Dermis blood vessel endothelial cell (primary cell): ENCODE results near the gene CREB1. TPM values are rescaled to one million over a fixed set of nuclear protein-coding genes. Genes with fewer than 3 reads are reported as not detected.

Experiments
- DNase-seq: peaks from one replicate; pipeline ENCODE4 v3.0.0; 2010
- total RNA-seq: library from RNA; depleted of rRNA; stranded (reverse); fragments of >200 nt; gene quantifications from 2 replicates; pipeline ENCODE4 v1.2.3, GENCODE V29; 2014

CREB1 gene
- total RNA-seq, 1 donor from 2014 or later: 56.2 TPM

DNA sequence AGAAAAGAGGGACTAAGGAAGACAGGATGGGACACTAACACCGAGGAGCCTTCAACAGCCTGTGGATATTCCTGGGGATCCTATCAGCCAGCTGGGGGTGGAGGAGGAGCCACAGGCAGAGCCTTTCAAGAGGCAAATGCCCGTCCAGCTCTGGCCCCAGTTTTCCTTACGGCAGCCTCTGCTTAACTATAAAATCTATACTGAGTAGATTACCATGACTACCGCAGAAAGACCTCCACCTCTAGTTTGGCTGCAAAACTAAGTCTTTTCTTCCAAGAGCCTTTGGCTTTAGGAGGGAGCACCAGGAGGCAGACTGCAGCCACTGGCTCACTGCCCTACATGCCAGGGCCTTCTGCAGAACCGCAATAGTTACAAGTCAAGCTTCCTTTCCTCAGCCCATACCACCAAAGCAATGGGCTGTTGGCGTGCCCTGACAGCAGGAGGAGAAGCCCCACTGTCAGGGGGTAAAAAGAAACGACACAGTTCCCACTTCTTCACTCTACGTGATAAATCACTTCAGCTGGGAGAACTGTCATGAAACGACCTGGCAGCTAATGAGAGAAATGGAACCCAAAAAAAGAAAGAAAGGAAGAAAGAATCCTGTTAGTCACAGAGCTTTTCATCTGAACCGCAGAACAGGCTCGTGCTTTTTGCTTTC lies 25.1 kb upstream of the CREB1 start:
- DNase-seq: no peak

GRCh38 chr2:207505171-207505570 lies 24.6 kb upstream of the CREB1 start:
- DNase-seq: peak; percentile 21

DNA sequence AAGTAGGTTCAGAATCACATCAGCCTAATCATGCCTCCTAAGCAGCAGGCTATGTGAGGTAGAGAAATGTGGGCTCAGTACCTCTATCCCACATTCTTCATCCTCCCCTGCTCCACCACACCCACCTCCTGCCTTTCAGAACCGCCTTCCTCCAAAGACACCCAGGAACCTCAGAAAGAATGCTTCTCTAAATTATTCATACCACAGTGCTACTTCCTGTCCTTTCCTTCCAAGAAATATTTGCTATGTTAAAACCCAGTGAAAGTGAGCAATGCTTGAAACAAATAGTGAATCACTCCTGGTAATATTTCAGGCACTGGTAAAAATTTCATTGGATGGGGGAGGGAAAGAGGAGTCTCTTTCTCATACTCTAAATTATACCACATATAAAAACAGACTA lies 24.0 kb upstream of the CREB1 start:
- peak; percentile 31 for DNase-seq

- no peak for DNase-seq
Observed at GRCh38 chr2:207506426-207506825, 23.3 kb upstream of the CREB1 start.

DNA sequence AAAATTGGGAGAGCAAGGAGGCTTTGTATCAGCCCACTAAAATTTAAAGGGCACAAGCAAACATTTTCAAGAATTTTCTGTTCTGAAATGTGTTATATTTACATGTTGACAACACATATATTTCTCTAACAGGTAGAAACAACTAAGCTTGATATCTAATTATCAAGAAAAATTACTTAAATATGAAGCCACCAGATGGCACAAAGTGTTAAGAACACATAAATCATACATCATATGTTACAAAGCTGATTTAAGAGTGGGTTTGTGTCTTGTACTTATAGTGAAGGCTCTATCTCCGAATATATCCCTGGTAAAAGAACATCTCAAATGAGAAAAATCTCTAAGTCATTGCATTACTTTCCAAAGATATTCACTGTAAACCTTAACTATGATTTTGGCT lies 19.6 kb upstream of the CREB1 start:
- no peak for DNase-seq

DNA sequence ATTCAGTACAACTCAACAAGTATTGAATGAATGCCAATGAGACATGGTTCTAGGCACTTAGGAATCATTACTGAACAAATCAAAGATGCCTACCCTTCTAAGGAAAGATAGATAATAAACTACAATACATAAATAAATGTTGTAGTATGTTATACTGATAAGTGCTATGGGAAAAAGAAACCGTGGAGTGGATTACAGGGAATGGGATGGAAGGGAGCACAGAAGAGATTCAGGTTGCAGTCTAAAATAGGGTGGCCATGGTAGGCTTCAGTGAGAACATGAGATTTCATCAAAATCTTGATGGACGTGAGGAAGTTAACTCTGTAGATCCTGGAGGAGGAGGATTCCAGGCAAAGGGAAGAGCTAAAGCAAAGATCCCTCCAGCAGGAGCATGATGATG lies 17.9 kb upstream of the CREB1 start:
- no peak for DNase-seq

- no peak for DNase-seq
Observed at GRCh38 chr2:207512356-207512755, 17.4 kb upstream of the CREB1 start.

- DNase-seq: peak; percentile 23
Observed at GRCh38 chr2:207513551-207514257, 16.1 kb upstream of the CREB1 start.

DNA sequence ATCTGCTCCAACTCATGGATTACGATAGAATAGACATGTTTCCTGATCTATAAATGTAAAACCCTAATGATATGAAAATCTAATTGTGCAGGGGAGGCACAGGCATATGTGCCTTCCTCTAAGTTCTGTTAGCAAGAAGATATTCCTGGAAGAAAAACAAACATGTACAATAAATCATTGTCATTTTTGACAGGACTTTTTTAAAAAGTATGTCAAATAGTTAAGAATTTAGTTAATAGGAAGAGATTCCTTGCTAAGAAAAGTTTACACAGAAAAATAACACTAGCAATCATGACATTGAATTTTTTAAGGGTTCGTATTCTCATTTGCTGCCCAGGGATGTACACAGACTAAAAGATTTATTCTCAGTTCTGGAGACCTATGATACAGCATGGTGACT lies 15.3 kb upstream of the CREB1 start:
- no peak for DNase-seq

GRCh38 chr2:207515671-207516070 lies 14.1 kb upstream of the CREB1 start:
- DNase-seq: no peak

DNA sequence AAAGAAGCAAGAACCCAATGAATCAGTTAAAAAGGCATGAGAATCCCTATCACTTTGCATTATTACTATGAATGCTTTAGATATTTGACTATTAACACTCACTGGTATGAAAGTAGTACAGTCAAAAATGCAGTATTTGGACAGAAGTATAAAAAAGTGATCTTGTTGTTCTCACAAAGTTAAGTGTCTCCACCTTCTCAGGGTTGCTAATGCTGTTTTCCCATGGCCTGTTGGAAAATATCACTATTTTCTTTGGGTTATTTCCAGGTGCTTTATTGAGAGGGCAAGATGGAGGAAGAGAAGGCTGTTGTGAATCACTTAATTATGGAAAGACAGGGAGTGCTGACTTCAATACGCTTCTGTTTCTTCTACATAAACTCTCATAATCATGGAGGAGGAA lies 13.6 kb upstream of the CREB1 start:
- DNase-seq: peak; percentile 41

DNA sequence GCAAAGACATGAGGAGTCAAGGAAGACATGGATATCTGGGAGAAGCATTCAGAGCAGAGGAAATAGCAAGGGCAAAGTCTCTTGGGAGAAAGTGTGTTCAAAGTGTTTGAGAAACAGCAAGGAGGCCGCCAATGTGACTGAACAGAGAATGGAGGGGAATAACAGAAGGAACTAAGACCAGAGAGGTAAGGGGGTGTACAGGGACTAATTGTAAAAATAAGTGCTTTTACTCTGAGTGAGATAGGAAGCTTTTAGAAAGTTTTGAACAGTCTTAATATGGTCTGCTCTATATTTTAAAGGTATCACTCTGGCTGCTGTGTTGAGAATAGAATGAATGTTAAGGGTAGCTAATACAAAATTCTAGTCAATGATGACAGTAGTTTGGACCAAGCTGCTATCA lies 6.8 kb upstream of the CREB1 start:
- DNase-seq: no peak

DNA sequence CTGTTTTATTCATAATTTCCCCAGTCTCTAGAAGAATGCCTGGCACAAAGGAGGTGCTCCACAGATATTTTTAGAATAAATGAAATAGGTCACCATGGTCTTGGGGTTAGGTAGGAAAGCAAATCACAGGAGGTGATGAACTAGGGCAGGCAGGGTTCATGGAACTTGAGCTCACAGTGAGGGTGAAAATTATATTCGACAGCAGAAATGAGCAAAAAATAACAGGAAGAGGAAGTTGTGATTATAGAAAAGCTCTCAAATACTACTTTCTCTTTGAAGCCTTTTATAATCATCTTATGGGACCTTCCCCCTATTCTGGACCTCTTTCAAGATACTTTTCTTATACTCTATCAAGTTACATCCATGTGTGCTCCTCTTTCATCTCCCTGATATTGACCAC lies 4.5 kb upstream of the CREB1 start:
- DNase-seq: no peak

- DNase-seq: peak; percentile 44
Observed at GRCh38 chr2:207528980-207529329, 807 bp upstream of the CREB1 start.

DNA sequence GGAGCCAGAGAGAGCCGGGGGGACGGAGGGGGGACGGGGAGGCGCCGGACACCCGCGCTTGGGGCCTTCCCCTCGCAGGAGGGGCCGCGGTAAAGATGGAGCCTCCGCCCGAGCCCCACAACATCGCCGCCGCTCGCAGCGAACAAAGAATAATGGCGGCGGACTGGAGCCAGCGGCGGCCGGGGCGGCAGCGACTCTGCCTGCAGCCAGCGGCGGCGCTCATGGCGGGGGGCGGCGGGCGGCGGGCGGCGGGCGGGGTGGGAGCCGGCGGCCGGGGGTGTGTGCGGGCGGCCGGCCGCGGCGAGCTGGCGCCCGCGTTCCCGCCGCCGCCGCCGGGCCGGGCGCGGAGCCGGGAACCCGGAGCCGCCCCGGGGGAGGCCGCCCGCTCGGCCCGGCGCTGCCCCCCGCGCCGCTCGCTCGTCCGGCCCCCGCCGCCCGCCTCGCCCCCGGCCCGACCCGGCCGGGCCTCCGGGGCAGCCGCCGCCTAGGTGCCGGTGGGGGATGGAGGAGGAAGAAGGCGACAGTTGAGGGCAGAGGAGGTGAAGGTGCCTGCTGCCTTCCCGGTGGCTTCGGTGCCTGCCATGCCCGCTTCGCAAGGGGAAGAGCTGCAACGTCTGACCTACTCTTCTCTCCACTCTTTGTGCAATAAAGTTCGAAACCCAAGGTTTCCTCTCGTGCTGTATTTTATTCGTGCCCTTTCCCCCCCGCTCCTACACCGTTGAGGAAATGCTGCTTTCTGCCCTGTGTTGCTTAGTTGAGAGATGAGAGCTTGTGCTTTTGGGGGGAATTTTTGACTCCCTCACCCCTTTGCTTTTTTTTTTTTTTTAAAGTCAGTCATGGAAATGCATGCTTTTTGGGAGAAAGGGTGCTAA lies 634 bp downstream of the CREB1 start:
- peak; percentile 60 for DNase-seq

DNA sequence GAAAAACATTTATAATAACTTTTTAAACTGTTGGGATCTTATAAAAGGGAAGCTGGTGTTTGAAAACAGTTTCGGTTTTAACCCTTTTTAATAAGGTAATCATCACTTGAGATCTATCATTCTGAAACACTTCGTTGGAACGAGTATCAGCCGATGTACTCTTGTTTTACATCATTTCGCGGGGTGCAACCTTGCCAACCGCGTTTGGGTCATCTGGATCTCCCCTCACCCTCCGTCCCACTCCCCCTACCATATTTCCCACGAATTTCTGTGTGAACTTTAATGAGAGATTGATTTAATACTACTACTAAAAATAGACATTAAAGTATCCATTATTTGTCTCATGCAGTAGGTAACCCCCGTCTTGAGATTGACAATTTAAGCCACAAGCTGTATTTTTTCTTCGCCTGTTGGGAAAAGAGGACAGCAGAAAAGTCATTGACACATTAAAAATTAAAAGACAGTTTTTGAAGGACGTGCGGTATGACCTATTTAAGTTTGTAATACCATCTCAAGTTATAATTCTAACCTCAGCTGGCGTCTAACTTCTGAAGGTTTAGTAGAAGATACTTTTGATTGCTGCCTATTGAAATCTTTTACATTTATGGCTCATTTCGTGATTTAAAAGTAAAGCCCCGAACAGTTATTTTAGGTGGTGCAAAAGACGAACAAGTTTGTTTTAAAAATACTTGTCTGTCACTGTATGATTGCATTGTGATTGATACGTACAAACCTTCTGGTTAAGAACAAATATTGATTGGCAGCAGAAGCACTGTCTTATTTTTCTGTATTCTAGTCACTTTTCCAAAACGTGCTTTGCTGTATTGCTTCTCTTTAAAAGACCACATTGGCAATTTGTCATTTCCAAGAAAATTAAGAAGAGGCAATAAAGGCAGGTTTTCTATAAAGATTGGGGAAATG lies 1.5 kb downstream of the CREB1 start:
- DNase-seq: peak; percentile 23

- no peak for DNase-seq
Observed at GRCh38 chr2:207532676-207533075, 2.9 kb downstream of the CREB1 start.

GRCh38 chr2:207533461-207534008 lies 3.8 kb downstream of the CREB1 start:
- no peak for DNase-seq

GRCh38 chr2:207534417-207534816 lies 4.7 kb downstream of the CREB1 start:
- DNase-seq: no peak

- DNase-seq: no peak
Observed at GRCh38 chr2:207539470-207539869, 9.7 kb downstream of the CREB1 start.

DNA sequence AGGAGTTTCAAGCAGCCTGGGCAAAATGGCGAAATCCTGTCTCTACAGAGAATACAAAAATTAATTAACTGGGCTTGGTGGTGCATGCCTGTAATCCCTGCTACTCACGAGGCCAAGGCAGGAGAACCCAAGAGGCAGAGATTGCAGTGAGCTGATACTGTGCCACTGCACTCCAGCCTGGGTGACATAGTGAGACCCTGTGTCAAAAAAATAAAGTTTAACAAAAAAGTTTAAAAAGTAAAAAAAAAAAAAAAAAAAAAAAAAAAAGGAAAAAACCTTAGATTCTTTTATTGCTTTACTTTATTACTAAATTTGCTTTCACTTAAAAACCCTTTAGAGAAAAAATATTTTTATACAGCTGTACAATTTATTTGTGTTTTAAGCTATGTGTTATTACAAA lies 10.7 kb downstream of the CREB1 start:
- DNase-seq: no peak

- no peak for DNase-seq
Observed at GRCh38 chr2:207541933-207542332, 12.2 kb downstream of the CREB1 start.
